GM18907 (cell line): ENCODE data around the gene SCYL1.
A peak's percentile ranks its signal among the peaks of the same experiment; 100 is the strongest.

Experiments
- ATAC-seq: cut with Tn5 transposase; IDR thresholded peaks from one replicate; pipeline ENCODE4 v1.9.1; 2021; ENCODE audit warnings: mild to moderate bottlenecking, moderate library complexity; ENCODE audit not compliant: unreplicated experiment

SCYL1 gene

DNA sequence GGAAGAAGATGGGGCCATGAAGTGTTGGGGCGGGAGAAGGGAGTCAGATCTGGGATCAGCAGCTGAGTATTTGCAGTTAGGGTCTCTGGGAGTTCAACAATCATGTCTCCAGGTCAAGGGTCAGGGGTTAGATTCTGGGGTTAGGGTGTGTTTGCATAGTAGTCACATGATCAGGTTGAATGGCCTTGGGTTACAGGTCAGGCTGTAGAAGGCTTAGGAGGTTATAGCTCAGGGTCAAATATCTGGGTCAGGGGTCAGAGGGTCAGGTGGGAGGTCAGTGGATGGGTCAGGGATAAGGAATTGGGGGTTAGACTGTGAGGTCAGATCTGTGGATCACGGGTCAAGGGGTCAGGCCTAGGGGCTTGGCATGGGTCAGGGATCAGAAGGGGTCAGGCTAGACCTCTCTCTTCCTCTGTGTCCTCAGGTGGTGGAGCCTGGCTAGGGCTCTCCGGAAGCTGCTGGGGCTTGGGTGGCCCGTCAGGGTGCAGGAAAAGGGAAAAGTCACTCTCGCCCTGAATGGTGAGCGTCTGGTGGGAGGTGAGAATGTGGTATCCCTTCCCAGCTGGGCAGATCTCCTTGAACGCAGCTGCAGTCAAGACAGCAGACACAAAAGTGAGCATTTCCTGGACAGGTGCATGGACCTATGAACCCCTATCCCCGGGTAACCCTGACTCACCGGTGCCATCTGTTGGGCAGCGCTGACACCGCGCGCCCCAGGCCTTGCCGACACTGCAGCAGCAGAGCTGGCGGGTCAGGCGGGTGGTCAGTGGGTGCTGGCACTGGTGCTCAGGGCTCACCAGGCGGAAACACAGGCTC, 26.9 kb downstream of the SCYL1 start:
- ATAC-seq, result peak; percentile 62

DNA sequence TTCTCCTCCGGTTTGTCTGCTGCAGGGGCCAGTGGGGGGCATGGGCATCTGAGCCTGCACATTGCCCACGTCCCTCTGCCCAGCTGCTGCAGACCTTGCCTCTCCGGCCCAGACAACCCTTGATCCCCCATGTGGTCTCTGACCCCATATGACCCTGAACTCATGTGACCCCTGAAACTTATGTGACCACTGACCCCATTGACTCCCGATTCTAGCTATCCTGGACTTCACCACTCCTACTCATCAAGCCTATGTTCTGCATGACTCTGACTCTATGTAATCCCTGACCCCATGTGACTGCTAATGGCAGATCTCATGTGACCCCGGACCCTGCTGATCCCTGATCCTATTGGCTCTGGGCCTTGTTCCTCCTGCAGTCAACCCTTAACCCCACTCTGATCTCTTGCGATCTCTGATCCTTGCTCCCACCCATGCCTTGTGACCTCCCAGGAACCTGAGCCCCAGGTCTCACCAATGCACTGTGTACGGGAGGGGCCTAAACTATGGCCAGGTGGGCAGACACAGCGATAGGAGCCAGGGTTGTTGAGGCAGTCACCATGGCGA, 27.6 kb downstream of the SCYL1 start:
- ATAC-seq, result no peak

DNA sequence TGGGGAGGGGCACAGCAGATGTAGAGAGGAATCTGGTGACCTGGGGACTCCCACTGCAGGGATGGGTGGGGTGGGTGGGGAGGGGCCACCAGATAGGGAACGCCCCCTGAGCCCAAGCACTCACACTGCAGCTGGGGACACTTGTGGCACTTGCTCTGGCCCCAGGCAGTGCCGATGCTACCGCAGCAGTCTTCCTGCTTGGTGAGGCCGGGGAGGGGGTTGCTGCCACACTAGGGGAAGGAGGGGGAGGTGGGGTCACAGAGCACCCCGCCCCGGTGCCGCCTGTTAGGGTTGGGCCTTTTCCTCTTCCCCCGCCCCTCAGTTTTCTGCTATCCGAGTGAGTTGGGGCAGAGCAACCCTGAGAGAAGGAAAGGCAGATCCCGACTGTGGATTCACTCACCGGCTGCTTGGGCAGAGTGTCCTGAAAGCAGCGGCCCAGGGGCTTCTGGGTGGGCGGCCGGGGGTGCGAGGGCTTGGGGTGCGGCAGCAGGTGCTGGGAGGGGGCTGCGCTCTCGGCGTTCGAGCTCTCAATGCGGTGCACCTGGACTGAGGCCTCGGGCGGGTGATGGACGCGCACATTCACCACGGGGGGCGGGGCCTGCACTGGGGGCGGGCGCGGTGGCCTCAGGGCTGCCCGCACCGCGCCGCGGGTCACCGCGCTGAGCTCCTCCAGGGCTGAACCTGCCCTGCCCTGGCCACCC, 28.6 kb downstream of the SCYL1 start:
- ATAC-seq, result no peak

DNA sequence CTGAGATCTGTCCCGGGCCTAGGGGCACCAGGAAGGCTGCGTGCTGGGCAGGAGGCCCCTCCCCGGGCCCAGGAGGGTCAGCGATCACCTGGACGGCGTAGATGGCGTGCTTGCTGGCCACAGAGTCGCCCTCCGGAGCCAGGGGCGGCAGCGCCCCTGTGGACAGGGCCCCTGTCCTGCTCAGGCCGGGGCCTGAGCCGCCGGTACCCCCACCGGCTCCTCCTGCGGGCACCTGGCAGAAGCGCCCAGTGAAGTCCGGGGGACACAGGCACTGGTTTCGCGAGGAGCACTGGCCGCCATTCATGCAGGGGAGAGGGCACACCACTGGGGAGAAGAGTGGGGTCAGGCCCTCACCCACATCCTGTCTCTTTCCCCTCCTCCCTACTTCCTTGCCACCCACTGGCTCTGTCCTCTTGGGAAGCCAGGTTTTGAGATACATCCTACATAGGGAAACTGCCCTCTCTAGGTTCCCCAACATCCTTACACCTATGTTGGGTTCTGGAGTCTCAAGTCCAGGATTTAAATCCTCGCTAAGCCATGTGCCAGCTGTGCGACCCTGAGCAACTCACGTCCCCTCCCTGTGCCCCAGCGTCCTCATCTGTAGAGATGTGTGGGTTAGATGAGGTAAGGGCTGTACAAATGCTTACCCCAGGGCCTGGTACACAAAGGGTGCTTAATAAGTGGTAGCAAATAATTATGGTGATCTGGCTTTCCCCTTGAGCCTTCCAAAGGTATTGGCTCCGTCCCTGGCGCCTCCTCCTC, 29.4 kb downstream of the SCYL1 start:
- no peak for ATAC-seq

DNA sequence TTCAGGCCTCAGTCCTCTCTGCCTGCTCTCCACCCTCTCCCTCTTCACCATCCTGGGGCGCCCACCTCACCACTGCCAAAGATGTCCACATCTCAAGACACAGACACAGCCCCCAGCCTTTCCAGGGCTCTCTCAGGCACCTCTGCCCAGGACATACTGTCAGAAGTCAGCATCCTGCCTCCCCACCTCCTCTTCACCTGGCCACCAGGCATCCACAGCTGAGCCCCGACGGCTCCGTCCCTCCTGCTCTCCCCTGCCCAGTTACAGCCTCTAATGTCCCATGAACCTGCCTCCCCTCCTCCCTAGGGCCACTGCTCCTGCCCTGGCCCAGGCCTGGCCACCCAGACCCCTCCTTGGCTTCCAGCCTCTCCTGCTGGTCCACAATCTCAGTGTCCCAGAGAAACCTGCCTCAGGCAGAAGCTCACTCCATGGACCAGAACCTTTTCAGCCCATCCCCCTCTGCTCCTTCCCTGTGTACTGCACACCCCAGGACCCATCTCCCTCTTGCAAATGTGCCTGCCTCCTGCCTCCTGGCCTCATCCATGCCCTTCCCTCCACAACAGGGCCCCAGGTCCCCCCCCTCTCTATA, 30.1 kb downstream of the SCYL1 start:
- no peak for ATAC-seq

DNA sequence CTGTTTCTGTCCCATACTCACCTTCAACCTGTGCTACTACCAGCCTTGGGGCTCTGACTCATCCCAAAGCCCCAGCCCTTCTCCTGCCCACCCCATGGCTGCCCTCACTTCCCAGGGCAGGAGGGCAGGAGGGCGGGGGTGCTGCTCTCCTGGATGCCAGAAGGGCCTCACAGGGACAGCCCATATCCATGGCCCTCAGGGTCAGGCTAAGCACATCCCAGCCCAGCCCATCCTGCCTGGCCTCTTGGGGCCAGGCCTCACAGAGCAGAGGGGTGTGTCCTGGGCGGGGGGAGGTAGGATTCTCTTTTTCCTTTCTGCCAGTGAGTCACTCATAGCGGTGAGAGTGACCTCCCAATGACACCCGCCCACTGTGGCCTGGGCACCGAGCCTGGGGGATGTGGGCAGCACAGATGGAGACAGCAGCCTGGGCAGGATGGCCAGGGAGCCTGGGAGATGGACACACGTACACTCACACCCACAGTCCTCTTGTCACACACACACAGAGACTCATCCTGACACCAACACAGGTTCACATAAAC, 30.9 kb downstream of the SCYL1 start:
- no peak for ATAC-seq

DNA sequence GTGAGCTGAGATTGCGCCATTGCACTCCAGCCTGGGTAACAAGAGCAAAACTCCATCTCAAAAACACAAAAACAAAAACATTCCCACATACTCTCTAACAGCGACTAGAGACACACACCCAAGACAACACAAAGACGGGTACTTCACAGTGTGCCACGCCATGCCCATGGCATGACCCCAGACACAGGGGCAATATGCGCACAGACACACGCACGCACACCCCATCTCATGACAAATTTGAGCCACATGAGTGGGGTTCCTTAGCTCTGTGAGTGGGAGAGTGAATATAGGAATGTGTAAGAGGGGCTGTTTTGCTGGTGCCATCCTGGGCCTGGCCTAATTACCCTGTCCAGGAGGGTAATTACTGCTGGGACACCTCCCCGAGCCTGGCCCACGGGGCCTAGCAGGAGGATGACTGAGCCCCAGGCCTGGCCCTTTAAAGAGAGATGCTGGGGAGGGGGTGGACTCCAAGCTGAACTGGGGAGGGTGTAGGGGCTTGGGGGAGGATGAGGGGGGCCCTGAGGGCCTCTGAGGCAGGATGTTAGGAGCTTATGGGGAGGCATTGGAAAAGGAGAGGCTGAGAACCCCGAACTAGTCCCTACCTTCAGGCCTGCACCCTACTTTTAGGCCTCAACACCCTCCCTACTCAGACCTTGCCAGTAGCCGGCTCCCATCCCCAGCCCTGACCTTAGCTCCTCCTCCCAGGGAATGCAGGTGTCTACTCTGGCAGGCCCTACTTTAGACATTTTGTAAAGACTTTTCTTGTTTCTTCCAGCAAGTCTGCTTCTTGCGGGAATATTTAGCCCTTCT, 31.8 kb downstream of the SCYL1 start:
- no peak for ATAC-seq

DNA sequence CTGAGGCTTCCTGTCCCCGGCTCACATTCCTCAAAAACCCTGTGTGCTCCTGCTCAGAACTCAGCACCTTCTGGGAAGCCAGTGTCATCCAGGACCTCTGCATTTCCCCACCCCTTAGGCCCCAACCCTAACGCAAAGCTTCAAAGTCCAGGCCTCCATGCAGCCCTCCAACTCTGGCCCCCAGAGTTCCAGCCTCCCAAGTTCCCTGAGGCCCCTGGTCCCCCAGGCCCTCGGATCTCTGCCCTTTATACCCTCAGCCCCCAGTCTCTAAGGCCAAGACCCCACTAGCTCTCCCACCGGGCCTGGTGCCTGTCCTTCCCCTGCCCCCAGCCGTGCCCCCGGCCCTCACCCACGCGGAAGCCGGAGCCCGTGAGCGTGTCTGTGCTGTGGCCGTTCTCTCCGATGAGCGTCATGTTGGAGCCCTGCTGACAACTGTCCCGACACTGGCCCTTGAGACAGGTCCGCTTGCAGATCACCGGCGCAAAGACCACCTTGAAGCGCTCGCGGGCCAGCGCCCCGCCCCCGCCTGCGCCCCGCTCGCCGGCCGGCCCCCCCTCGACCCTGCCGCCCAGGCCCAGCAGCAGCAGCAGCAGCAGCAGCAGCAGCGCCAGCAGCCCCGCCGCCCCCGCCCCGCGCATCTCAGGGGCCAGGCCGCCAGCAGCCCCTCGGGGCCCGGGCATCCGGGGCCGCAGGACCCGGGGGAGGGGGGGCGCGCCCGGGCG, 32.6 kb downstream of the SCYL1 start:
- no peak for ATAC-seq

DNA sequence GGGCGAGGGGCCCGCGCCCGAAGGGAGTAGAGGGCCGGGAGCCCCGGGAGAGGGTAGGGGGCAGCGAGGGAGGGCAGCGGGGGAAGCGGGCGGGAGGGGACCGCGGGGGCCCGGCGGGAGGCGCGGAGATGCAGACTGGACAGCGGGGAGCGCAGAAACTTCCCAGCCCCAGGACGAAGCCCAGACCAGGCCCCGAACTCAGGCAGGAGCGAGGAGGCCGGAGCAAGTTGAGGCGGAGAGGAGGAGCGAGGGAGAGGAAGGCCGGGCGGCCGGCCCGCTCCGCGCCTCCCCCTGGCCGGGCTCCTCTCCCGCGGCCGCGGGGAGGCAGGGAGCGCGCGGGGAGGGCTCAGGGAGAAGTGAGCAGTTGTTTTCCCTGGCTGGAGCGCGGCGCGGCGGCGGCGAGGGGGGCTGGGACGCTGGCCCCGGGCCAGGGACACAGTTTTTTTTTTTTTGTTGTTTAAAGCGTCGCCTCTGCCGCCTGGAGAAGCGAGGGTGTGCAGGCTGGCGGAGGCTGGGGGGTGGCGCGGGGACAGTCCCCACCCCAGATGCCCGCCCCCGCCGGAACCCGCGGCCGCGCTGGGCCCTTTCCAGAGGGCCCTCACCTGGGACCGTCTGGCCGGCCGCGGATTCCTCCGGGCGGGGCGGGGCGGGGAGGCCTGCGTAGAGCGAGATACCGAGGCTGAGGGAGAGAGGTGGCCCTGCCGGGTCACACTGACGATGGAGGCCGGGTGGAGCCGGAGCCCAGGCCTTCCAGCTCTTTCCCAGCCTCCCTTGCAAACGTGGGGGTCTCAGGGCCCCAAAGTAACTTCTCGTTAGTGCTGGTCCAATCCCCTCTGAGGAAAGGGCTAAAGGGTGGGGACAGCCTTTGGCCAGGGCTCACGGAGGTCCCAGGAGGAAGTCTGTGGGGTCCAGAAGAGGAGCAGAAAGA, 33.4 kb downstream of the SCYL1 start, which contains the start of gene LTBP3:
Gene LTBP3, minus strand, starts transcription at position 358 of the 928 bp plus-strand sequence. CDS start 400 bp downstream, outside the sequence.
- no peak for ATAC-seq

DNA sequence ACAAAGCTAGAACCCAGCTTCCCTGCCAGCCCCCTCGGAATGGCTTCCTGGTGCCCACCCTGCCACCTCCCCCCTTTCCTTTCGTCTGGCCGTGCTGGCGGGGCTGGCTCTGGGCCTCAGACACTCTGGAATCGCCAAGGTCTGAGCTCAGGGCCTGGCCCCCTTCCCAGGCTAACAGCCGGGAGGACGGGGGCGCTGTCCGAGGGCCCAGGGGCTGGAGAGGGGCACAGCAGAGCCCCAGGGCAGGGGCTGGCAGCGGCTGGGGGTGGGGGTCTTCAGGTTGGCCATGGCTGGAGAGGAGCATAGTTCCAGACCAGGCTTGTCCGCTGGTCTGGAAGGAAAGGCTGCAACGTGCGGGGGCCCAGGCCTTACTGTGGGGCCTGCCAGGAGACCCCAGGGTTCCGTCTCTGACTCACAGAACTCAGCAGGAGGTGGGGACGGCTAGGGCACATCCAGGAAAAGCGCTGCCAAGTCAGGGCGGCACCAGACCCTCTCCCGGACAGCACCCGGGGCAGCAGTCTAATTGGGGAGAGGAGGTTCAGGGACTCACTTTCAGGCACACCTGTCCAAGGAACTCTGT, 34.1 kb downstream of the SCYL1 start:
- ATAC-seq, result no peak

DNA sequence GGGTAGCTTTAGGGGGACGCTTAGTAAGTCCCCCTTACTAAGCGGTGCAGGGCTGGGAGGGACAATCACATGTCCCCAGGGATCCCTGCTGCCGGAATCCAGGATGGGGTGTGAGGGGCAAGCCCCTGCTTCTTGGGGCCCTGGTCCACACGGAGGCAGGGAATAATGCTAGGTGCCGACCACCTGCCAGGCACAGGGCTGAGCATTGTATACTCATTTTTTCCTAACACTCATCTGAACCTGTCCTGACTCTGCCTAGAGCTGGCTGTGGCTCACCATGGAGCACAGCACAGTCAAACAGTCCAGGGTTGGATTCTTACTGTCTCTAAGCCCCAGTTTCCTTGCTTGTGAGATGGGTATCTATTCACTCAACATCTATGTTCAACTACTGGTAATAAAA, 34.7 kb downstream of the SCYL1 start:
- ATAC-seq, result no peak

DNA sequence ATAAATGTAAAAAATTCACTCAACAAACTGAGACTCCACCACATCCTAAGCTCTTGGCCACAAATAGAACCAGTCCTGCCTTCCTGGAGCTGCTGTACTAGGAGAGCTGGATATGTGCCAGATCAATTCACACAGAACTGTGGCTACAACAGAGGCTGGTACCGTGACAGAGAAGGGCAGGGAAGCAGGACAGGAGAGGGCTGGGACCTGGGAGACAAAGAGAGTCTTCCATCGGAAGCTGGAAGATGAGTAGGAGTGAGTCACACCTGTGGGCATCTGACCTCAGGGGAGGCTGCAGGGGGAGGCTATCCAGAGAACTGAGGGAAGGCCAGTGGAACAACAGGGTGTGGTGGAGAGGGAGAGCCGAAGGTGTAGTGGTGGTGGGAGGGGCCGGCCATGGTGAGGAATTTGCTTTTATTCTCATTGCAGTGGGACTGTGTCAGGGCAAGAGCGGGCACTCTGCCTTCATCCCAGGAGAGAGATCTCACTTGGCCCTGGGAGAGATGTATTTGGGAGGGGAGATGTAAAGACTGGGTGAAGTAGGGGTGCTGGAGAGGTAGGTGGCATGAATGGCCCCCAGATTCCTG, 35.2 kb downstream of the SCYL1 start:
- no peak for ATAC-seq

DNA sequence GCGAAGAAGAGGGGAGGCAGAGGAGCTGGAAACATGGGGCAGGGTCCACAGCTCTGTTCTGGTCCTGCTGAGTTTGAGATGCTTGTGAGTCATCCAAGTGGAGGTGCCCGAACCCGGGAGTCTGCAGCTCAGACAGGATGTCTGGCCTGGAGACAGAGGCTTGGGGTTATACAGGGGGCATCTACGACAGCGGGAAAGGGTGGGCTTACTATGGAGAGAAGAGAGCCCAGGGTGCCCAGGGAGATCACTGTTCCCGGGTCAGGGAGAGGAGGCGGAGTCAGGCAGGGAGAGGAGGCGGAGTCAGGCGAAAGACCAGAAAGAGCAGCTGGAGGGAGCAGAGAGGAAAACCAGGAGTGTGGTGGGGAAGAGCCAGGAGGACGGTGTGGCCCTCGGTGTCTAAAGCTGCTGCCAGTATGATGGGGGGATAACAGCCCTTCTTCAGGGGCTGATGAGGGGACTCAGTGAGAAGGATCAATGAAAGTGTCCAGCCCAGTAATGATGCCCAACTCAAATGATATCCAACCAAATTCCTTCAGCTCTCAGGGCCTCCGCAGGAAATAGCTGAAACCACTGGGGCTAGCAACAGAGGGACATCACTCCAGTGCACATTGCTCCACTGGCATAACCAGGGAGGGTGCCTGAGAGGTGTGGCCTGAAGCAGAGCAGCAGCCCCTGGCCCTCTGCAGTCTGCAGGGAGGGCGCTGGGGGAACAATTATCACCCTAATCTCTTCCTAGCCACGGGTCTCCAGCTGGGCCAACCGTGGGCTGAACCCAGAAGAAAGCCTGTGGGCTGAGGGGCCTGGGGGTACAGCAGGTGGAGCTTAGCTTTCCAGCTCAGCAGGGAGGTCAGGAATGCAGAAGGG, 35.9 kb downstream of the SCYL1 start:
- ATAC-seq, result no peak

DNA sequence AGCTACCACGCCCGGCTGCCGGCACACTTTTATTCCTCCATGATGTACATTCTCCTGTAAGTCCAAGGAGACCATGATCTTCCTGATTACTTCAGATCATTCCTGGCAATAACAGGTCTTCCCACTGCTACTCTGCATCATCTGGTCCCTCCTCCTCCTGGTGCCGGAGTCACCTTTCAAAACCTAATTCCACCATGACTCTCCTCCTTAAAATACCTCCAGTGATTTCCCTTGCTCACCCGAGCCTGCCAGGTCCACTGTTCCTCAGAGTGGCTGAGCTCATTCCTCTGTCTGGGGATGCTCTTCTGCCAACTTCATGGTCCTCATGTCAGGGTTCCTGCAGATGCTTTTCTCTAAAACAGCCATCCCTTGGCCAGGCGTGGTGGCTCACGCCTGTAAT, 37.1 kb downstream of the SCYL1 start:
- ATAC-seq, result no peak

DNA sequence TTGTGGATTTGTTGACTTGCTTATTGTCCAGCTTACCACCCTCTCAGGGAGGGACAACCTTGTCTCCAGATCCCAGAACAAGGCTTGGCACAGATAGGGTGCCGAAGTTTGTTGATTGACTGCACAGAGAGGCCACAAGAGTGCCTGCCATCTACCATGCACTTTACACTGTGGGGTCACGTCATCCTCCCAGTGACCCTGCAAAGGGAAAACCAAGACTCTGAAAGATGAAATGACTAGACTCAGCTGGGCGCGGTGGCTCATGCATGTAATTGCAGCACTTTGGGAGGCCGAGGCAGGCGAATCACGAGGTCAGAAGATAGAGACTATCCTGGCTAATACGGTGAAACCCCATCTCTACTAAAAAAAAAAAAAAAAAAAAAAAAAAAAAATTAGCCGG, 37.9 kb downstream of the SCYL1 start:
- no peak for ATAC-seq

DNA sequence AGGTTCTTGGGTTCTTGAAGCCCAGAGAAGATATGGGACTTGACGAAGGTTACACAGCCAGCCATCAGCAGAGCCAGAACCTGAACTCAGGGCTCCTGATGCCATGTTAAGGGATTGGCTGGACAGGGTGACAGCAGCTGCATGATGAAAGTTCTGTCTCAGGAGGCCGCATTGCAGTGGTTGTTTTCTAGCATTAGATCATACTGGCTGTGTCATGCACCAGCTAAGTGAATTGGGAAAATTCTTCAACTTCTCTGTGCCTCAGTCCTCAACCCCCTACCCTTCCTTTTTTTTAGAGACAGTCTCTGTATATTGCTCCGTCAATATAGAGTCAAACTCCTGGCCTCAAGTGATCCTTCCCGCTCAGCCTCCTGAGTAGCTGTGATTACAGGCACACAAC, 38.7 kb downstream of the SCYL1 start:
- ATAC-seq, result no peak
